Measurements from ENCODE around the gene HERC6.

HERC6 gene

GRCh38 chr4:88451205-88451604 lies 72.6 kb downstream of the HERC6 start:
- DNase-seq: no peak
- ChIA-PET POLR2A (interaction anchor here (0.5 kb wide), 1 partner anchor 621 kb away, joined by 3 read pairs; no protein-coding TSS in a partner anchor), CTCF (interaction anchor here (1.1 kb wide), 1 partner anchor 11 kb away, joined by 3 read pairs; no protein-coding TSS in a partner anchor)
- Histone ChIP-seq H3K27me3 (replicated peaks in 2 of 5; ENCODE audit: control insufficient read depth in 4 of 5, insufficient read depth in 5 of 5, low read length in 4 of 5) (no peaks in the 10 kb centered on the region), H3K4me3 (ENCODE audit: control insufficient read depth in 1 of 7, extremely low read depth in 1 of 7, insufficient read depth in 4 of 7, low read depth in 2 of 7, low read length in 6 of 7) (no peak overlapping the region), H3K36me3 (ENCODE audit: control insufficient read depth in 4 of 4, insufficient read depth in 4 of 4, low read length in 3 of 4) (peaks cover 0 to 7% (median 0%) of the 10 kb centered on the region in 4 experiments), H3K9me3 (ENCODE audit: control extremely low read depth in 1 of 5, control insufficient read depth in 4 of 5, insufficient read depth in 2 of 5, low read depth in 1 of 5, low read length in 4 of 5) (no peaks in the 10 kb centered on the region), H3K27ac (ENCODE audit: insufficient read depth in 1 of 2, low read depth in 1 of 2, low read length in 2 of 2, poor library complexity in 1 of 2, severe bottlenecking in 2 of 2) (no peak overlapping the region), H3K4me1 (ENCODE audit: control extremely low read depth in 1 of 4, control insufficient read depth in 4 of 4, insufficient read depth in 4 of 4, low read length in 3 of 4) (peaks cover 0 to 15% (median 3%) of the 10 kb centered on the region in 4 experiments)
- 86% methylated on average over 2 of the region's 2 CpGs for WGBS (ENCODE audit: insufficient coverage)

- peaks cover 0 to 3% (median 0%) of the 10 kb centered on the region in 5 experiments for H3K27me3 ChIP-seq (replicated peaks in 2 of 5; ENCODE audit: control insufficient read depth in 4 of 5, insufficient read depth in 5 of 5, low read length in 4 of 5)
- DNase-seq: no peak
- H3K4me1 ChIP-seq (ENCODE audit: control extremely low read depth in 1 of 4, control insufficient read depth in 4 of 4, insufficient read depth in 4 of 4, low read length in 3 of 4): peaks cover 2 to 21% (median 12%) of the 10 kb centered on the region in 4 experiments
- peaks cover 0 to 7% (median 0%) of the 10 kb centered on the region in 4 experiments for H3K36me3 ChIP-seq (ENCODE audit: control insufficient read depth in 4 of 4, insufficient read depth in 4 of 4, low read length in 3 of 4)
- CTCF ChIA-PET: interaction anchor here (1.7 kb wide), 1 partner anchor 22 kb away, joined by 4 read pairs; no protein-coding TSS in a partner anchor
- 100% methylated on average over 2 of the region's 2 CpGs for WGBS (ENCODE audit: insufficient coverage)
- H3K9me3 ChIP-seq (ENCODE audit: control extremely low read depth in 1 of 5, control insufficient read depth in 4 of 5, insufficient read depth in 2 of 5, low read depth in 1 of 5, low read length in 4 of 5): no peaks in the 10 kb centered on the region
- H3K4me3 ChIP-seq (ENCODE audit: control insufficient read depth in 1 of 7, extremely low read depth in 1 of 7, insufficient read depth in 4 of 7, low read depth in 2 of 7, low read length in 6 of 7): no peak overlapping the region
- POLR2A ChIA-PET: no interaction called here
- H3K27ac ChIP-seq (ENCODE audit: insufficient read depth in 1 of 2, low read depth in 1 of 2, low read length in 2 of 2, poor library complexity in 1 of 2, severe bottlenecking in 2 of 2): no peak overlapping the region
Observed at GRCh38 chr4:88452912-88453311, 74.3 kb downstream of the HERC6 start.

- Histone ChIP-seq H3K27ac (ENCODE audit: insufficient read depth in 1 of 2, low read depth in 1 of 2, low read length in 2 of 2, poor library complexity in 1 of 2, severe bottlenecking in 2 of 2) (peak within 1 kb of the TSS in 1 of 2 experiments; percentile 51), H3K4me1 (ENCODE audit: control extremely low read depth in 1 of 4, control insufficient read depth in 4 of 4, insufficient read depth in 4 of 4, low read length in 3 of 4) (peaks cover 5 to 23% (median 12%) of the 10 kb centered on the region in 4 experiments), H3K4me3 (ENCODE audit: control insufficient read depth in 1 of 7, extremely low read depth in 1 of 7, insufficient read depth in 4 of 7, low read depth in 2 of 7, low read length in 6 of 7) (peak within 1 kb of the TSS; percentile 65 to 97 (median 84)), H3K36me3 (ENCODE audit: control insufficient read depth in 4 of 4, insufficient read depth in 4 of 4, low read length in 3 of 4) (peaks cover 0 to 8% (median 0%) of the 10 kb centered on the region in 4 experiments), H3K27me3 (replicated peaks in 2 of 5; ENCODE audit: control insufficient read depth in 4 of 5, insufficient read depth in 5 of 5, low read length in 4 of 5) (peaks cover 0 to 3% (median 0%) of the 10 kb centered on the region in 5 experiments), H3K9me3 (ENCODE audit: control extremely low read depth in 1 of 5, control insufficient read depth in 4 of 5, insufficient read depth in 2 of 5, low read depth in 1 of 5, low read length in 4 of 5) (no peaks in the 10 kb centered on the region)
- POLR2A ChIA-PET: interaction anchor here (0.6 to 1.1 kb wide), 3 partner anchors 136 to 809 kb away, joined by 3 to 5 read pairs (median 3); partner anchors contain the start of gene PPM1K
- peak; percentile 95 to 97 (median 97) for DNase-seq
- WGBS (ENCODE audit: insufficient coverage): 0% methylated on average over 51 of the region's 57 CpGs
- CTCF ChIA-PET: interaction anchor here (0.9 to 3.4 kb wide), 6 partner anchors 10 to 335 kb away, joined by 3 to 20 read pairs (median 4); no protein-coding TSS in a partner anchor
Observed at GRCh38 chr4:88456670-88457306, 78.1 kb downstream of the HERC6 start, which contains the start of gene HERC5. TSS of gene HERC5 (plus strand) at chr4:88457119. CDS start at chr4:88457270, 151 bp downstream.

GRCh38 chr4:88457307-88458103 lies 78.9 kb downstream of the HERC6 start:
- H3K4me3 ChIP-seq (ENCODE audit: control insufficient read depth in 1 of 7, extremely low read depth in 1 of 7, insufficient read depth in 4 of 7, low read depth in 2 of 7, low read length in 6 of 7): peak overlapping the region; percentile 65 to 97 (median 84)
- POLR2A ChIA-PET: interaction anchor here (0.6 to 1.1 kb wide), 2 partner anchors 137 to 173 kb away, joined by 3 to 5 read pairs; partner anchors contain the start of gene PPM1K
- H3K9me3 ChIP-seq (ENCODE audit: control extremely low read depth in 1 of 5, control insufficient read depth in 4 of 5, insufficient read depth in 2 of 5, low read depth in 1 of 5, low read length in 4 of 5): no peaks in the 10 kb centered on the region
- DNase-seq: no peak
- 8% methylated on average over 69 of the region's 75 CpGs for WGBS (ENCODE audit: insufficient coverage)
- peaks cover 0 to 3% (median 0%) of the 10 kb centered on the region in 5 experiments for H3K27me3 ChIP-seq (replicated peaks in 2 of 5; ENCODE audit: control insufficient read depth in 4 of 5, insufficient read depth in 5 of 5, low read length in 4 of 5)
- CTCF ChIA-PET: interaction anchor here (0.9 to 3.4 kb wide), 6 partner anchors 10 to 334 kb away, joined by 3 to 20 read pairs (median 4); no protein-coding TSS in a partner anchor
- H3K36me3 ChIP-seq (ENCODE audit: control insufficient read depth in 4 of 4, insufficient read depth in 4 of 4, low read length in 3 of 4): peaks cover 0 to 8% (median 0%) of the 10 kb centered on the region in 4 experiments
- H3K4me1 ChIP-seq (ENCODE audit: control extremely low read depth in 1 of 4, control insufficient read depth in 4 of 4, insufficient read depth in 4 of 4, low read length in 3 of 4): peaks cover 5 to 23% (median 12%) of the 10 kb centered on the region in 4 experiments
- no peak overlapping the region for H3K27ac ChIP-seq (ENCODE audit: insufficient read depth in 1 of 2, low read depth in 1 of 2, low read length in 2 of 2, poor library complexity in 1 of 2, severe bottlenecking in 2 of 2)

- peaks cover 0 to 12% (median under 1%) of the 10 kb centered on the region in 4 experiments for H3K36me3 ChIP-seq (ENCODE audit: control insufficient read depth in 4 of 4, insufficient read depth in 4 of 4, low read length in 3 of 4)
- peak in 2 of 3 donors; percentile 41 for DNase-seq
- WGBS (ENCODE audit: insufficient coverage): 50% methylated on average over 1 of the region's 7 CpGs
- peaks cover 5 to 23% (median 12%) of the 10 kb centered on the region in 4 experiments for H3K4me1 ChIP-seq (ENCODE audit: control extremely low read depth in 1 of 4, control insufficient read depth in 4 of 4, insufficient read depth in 4 of 4, low read length in 3 of 4)
- H3K27ac ChIP-seq (ENCODE audit: insufficient read depth in 1 of 2, low read depth in 1 of 2, low read length in 2 of 2, poor library complexity in 1 of 2, severe bottlenecking in 2 of 2): no peak overlapping the region
- CTCF ChIA-PET: interaction anchor here (1.6 kb wide), 1 partner anchor 57 kb away, joined by 4 read pairs; no protein-coding TSS in a partner anchor
- peaks cover 0 to 3% (median 0%) of the 10 kb centered on the region in 5 experiments for H3K27me3 ChIP-seq (replicated peaks in 2 of 5; ENCODE audit: control insufficient read depth in 4 of 5, insufficient read depth in 5 of 5, low read length in 4 of 5)
- POLR2A ChIA-PET: no interaction called here
- peak overlapping the region; percentile 65 to 97 (median 84) for H3K4me3 ChIP-seq (ENCODE audit: control insufficient read depth in 1 of 7, extremely low read depth in 1 of 7, insufficient read depth in 4 of 7, low read depth in 2 of 7, low read length in 6 of 7)
- no peaks in the 10 kb centered on the region for H3K9me3 ChIP-seq (ENCODE audit: control extremely low read depth in 1 of 5, control insufficient read depth in 4 of 5, insufficient read depth in 2 of 5, low read depth in 1 of 5, low read length in 4 of 5)
Observed at GRCh38 chr4:88458104-88458740, 79.6 kb downstream of the HERC6 start.

- ChIA-PET POLR2A (no interaction called here), CTCF (interaction anchor here (0.9 kb wide), 1 partner anchor 246 kb away, joined by 3 read pairs; no protein-coding TSS in a partner anchor)
- H3K36me3 ChIP-seq (ENCODE audit: control insufficient read depth in 4 of 4, insufficient read depth in 4 of 4, low read length in 3 of 4): peaks cover 3 to 45% (median 16%) of the 10 kb centered on the region in 4 experiments
- no peak for DNase-seq
- no peak overlapping the region for H3K4me3 ChIP-seq (ENCODE audit: control insufficient read depth in 1 of 7, extremely low read depth in 1 of 7, insufficient read depth in 4 of 7, low read depth in 2 of 7, low read length in 6 of 7)
- H3K9me3 ChIP-seq (ENCODE audit: control extremely low read depth in 1 of 5, control insufficient read depth in 4 of 5, insufficient read depth in 2 of 5, low read depth in 1 of 5, low read length in 4 of 5): peaks cover 0 to 5% (median 0%) of the 10 kb centered on the region in 5 experiments
- no peaks in the 10 kb centered on the region for H3K4me1 ChIP-seq (ENCODE audit: control extremely low read depth in 1 of 4, control insufficient read depth in 4 of 4, insufficient read depth in 4 of 4, low read length in 3 of 4)
- H3K27ac ChIP-seq (ENCODE audit: insufficient read depth in 1 of 2, low read depth in 1 of 2, low read length in 2 of 2, poor library complexity in 1 of 2, severe bottlenecking in 2 of 2): no peak overlapping the region
- no CpG with 5 or more reads among the region's 1 CpG for WGBS (ENCODE audit: insufficient coverage)
- H3K27me3 ChIP-seq (replicated peaks in 2 of 5; ENCODE audit: control insufficient read depth in 4 of 5, insufficient read depth in 5 of 5, low read length in 4 of 5): no peaks in the 10 kb centered on the region
Observed at GRCh38 chr4:88465653-88466192, 87.1 kb downstream of the HERC6 start.
